Endodermal cell (in vitro differentiated cells): Measurements from ENCODE around the gene CAMP. TPM values are rescaled to one million over a fixed set of nuclear protein-coding genes. Genes with fewer than 3 reads are reported as not detected.

ENCODE experiments used
- DNase-seq: peaks from one replicate; pipeline ENCODE4 v3.0.0-alpha.2; 2017
- H3K27ac ChIP-seq: 2 replicates; pipeline ENCODE4 v1.5.1; 2013; ENCODE audit warnings: mild to moderate bottlenecking, low read depth, low read length, moderate library complexity
- H3K27me3 ChIP-seq: 2 replicates; pipeline ENCODE4 v1.6.1; 2013; ENCODE audit warnings: mild to moderate bottlenecking, low read length, moderate library complexity; ENCODE audit not compliant: insufficient read depth, control insufficient read depth, poor library complexity, severe bottlenecking
- H3K36me3 ChIP-seq: 2 replicates; pipeline ENCODE4 v1.7.0; 2013; ENCODE audit warnings: mild to moderate bottlenecking, low read length, moderate library complexity; ENCODE audit not compliant: control insufficient read depth, insufficient read depth
- H3K4me1 ChIP-seq: one replicate; pipeline ENCODE4 v1.7.0; 2013; ENCODE audit warnings: low read length; ENCODE audit not compliant: control insufficient read depth, insufficient read depth
- H3K4me3 ChIP-seq: 2 replicates; pipeline ENCODE4 v1.5.1; 2013; ENCODE audit warnings: mild to moderate bottlenecking, low read length, moderate library complexity
- H3K9ac ChIP-seq: 2 replicates; pipeline ENCODE4 v1.6.1; 2013; ENCODE audit warnings: mild to moderate bottlenecking, low read length, moderate library complexity; ENCODE audit not compliant: poor library complexity, severe bottlenecking; ENCODE audit errors: extremely low read depth
- H3K9me3 ChIP-seq: 2 replicates; pipeline ENCODE4 v1.6.1; 2013; ENCODE audit warnings: mild to moderate bottlenecking, low read length, moderate library complexity; ENCODE audit not compliant: control insufficient read depth
- H3K27ac Mint-ChIP-seq: 2 replicates; pipeline ENCODE4 v1.8.0; 2020; ENCODE audit warnings: mixed read lengths
- H3K27me3 Mint-ChIP-seq: 2 replicates; pipeline ENCODE4 v1.8.0; 2021; ENCODE audit warnings: mild to moderate bottlenecking, mixed read lengths; ENCODE audit not compliant: insufficient read depth
- H3K36me3 Mint-ChIP-seq: 2 replicates; pipeline ENCODE4 v1.8.0; 2020; ENCODE audit warnings: low read depth, mixed read lengths
- H3K4me1 Mint-ChIP-seq: 2 replicates; pipeline ENCODE4 v1.8.0; 2020; ENCODE audit warnings: mixed read lengths
- H3K4me3 Mint-ChIP-seq: 2 replicates; pipeline ENCODE4 v1.8.0; 2020; ENCODE audit warnings: mild to moderate bottlenecking, moderate library complexity, mixed read lengths
- H3K9me3 Mint-ChIP-seq: 2 replicates; pipeline ENCODE4 v1.8.0; 2020; ENCODE audit warnings: mild to moderate bottlenecking, mixed read lengths
- WGBS, 2 experiments: methylation state at CpG; one replicate each; pipeline versions ENCODE4 v1.1.5 to v1.1.7; 2013; ENCODE audit warnings: missing lambda C conversion rate in 2 of 2, mixed read lengths in 1 of 2; ENCODE audit not compliant: insufficient coverage in 1 of 2, insufficient read length in 1 of 2; 5-methylcytosine and 5-hydroxymethylcytosine counted together
- microRNA-seq: library from miRNA; unstranded; fragments of <30 nt; microRNA quantifications from one replicate; pipeline ENCODE4 v1.2.0, GENCODE V29; 2020; ENCODE audit warnings: borderline microRNAs expressed
- total RNA-seq, 2 donors: library from RNA; stranded (reverse); fragmentation: NEBNext Ultra II Directional in 1 of 2; extraction: Animal tissue kit (Norgen Biotek cat#: 25700) in 1 of 2; gene quantifications; 2 replicates in 1 of 2; 3 replicates in 1 of 2; pipeline ENCODE4 v1.2.1, GENCODE V29; 2021
- TF ChIP-seq, protein P1 (sequence below): fragments of 200-600 bp; sonication (generic); conservative IDR thresholded peaks from 2 replicates; pipeline ENCODE4 v1.5.0; 2021; ENCODE audit warnings: antibody characterized with exemption, mild to moderate bottlenecking

The CAMP gene
- total RNA-seq, 2 donors from 2014 or later = not detected

DNA sequence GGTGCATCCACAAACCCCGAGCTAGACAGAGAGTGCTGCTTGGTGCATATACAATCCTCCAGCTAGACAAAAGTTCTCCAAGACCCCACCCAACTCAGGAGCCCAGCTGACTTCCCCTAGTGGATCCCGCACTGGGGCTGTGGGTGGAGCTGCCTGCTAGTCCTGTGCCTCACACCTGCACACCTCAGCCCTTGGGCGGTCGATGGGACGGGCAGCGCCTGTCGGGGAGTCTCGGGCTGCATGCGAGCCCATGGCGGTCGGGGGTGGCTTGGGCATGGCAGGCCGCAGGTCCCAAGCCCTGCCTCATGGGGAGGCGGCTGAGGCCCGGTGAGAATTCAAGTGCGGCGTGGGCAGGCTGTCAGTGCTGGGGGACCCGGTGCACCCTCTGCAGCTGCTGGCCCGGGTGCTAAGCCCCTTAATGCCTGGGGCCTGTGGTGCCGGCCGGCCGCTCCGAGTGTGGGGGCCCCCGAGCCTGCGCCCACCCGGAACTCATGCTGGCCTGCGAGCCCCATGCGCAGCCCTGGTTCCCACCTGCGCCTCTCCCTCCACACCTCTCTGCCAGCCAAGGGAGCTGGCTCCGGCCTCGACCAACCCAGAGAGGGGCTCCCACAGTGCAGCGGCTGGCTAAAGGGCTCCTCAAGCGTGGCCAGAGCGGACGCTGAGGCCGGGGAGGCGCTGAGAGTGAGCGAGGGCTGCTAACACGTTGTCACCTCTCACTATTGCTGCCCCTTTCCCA, 48.6 kb downstream of the CAMP start:
- Histone ChIP-seq H3K27me3 (no peaks in the 10 kb centered on the region), H3K9ac (no peak overlapping the region), H3K9me3 (peaks cover 26% of the 10 kb centered on the region), H3K36me3 (peaks cover 37% of the 10 kb centered on the region), H3K4me3 (no peak overlapping the region), H3K4me1 (peaks cover 10% of the 10 kb centered on the region), H3K27ac (no peak overlapping the region)
- Mint-ChIP-seq H3K9me3 (peaks cover 30% of the 10 kb centered on the region), H3K4me1 (peaks cover 35% of the 10 kb centered on the region), H3K4me3 (no peak overlapping the region), H3K27ac (no peak overlapping the region), H3K27me3 (no peaks in the 10 kb centered on the region), H3K36me3 (peaks cover 55% of the 10 kb centered on the region)
- TF ChIP-seq, protein P1, sequence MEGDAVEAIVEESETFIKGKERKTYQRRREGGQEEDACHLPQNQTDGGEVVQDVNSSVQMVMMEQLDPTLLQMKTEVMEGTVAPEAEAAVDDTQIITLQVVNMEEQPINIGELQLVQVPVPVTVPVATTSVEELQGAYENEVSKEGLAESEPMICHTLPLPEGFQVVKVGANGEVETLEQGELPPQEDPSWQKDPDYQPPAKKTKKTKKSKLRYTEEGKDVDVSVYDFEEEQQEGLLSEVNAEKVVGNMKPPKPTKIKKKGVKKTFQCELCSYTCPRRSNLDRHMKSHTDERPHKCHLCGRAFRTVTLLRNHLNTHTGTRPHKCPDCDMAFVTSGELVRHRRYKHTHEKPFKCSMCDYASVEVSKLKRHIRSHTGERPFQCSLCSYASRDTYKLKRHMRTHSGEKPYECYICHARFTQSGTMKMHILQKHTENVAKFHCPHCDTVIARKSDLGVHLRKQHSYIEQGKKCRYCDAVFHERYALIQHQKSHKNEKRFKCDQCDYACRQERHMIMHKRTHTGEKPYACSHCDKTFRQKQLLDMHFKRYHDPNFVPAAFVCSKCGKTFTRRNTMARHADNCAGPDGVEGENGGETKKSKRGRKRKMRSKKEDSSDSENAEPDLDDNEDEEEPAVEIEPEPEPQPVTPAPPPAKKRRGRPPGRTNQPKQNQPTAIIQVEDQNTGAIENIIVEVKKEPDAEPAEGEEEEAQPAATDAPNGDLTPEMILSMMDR = no peak
- DNase-seq = peak; percentile 61
- 95 to 97% methylated on average over 10 to 38 of the region's 38 CpGs for WGBS, 2 experiments

DNA sequence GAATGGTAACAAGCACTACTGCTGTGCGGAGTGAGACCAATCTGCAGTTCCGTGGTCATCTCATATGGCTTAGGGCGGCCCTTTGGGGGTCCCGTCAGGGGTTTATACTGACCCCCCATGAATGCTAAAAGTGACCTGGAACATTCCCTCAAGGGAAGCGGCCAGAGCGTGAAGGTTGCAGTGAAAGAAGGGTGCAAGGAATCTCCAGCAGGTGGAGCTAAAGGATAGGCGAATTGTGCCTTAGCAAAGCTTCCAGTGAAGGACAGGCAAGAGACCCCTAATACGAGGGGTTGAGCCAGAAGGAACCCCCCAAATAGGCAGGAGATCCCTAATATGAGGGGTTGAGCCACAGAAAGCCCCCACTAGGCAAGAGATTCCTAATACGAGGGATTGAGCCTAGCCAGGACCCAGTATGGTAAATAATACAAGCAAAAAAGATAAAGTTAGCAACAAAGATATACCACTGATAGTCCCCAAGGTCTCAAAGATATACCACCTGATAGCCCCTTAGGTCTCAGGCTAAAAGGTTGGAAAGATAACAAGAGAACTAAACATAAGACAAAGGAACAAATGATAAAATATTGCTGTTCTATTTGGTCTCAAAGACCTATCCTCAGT, 50.4 kb downstream of the CAMP start:
- DNase-seq = peak; percentile 86
- Mint-ChIP-seq H3K4me1 (peaks cover 30% of the 10 kb centered on the region), H3K27ac (no peak overlapping the region), H3K9me3 (peaks cover 30% of the 10 kb centered on the region), H3K27me3 (no peaks in the 10 kb centered on the region), H3K4me3 (no peak overlapping the region), H3K36me3 (peaks cover 40% of the 10 kb centered on the region)
- H3K27ac ChIP-seq = no peak overlapping the region
- H3K36me3 ChIP-seq = peaks cover 27% of the 10 kb centered on the region
- H3K27me3 ChIP-seq = no peaks in the 10 kb centered on the region
- TF ChIP-seq, protein P1 = peak; percentile 88
- 48 to 68% methylated on average over 9 of the region's 9 CpGs for WGBS, 2 experiments
- H3K4me1 ChIP-seq = peaks cover 13% of the 10 kb centered on the region
- peaks cover 26% of the 10 kb centered on the region for H3K9me3 ChIP-seq
- H3K4me3 ChIP-seq = no peak overlapping the region
- no peak overlapping the region for H3K9ac ChIP-seq

- Histone ChIP-seq H3K27me3 (no peaks in the 10 kb centered on the region), H3K9me3 (peaks cover 26% of the 10 kb centered on the region), H3K27ac (no peak overlapping the region), H3K36me3 (peaks cover 20% of the 10 kb centered on the region), H3K9ac (no peak overlapping the region), H3K4me3 (no peak overlapping the region), H3K4me1 (peaks cover 13% of the 10 kb centered on the region)
- Mint-ChIP-seq H3K27me3 (no peaks in the 10 kb centered on the region), H3K36me3 (peaks cover 32% of the 10 kb centered on the region), H3K4me1 (peaks cover 30% of the 10 kb centered on the region), H3K27ac (no peak overlapping the region), H3K4me3 (no peak overlapping the region), H3K9me3 (peaks cover 30% of the 10 kb centered on the region)
- 94 to 98% methylated on average over 6 to 10 of the region's 10 CpGs for WGBS, 2 experiments
- DNase-seq = no peak
- TF ChIP-seq, protein P1 = no peak
Measured at GRCh38 chr3:48274452-48274851, 51.2 kb downstream of the CAMP start.

Small RNAs within 50 kb of the gene (microRNA-seq; reads per million reads assigned to microRNA genes)
- gene MIR4443 = 1.3 reads per million

Other genes with a start within 250 kb of the CAMP start
- gene MAP4, start 207.1 kb upstream of the CAMP start, total RNA-seq = 100 to 1,000 TPM; 152 to 169 TPM
- gene CDC25A, start 35.1 kb upstream of the CAMP start, total RNA-seq = 10 to 100 TPM; 40.4 to 50.9 TPM
- 10 to 100 TPM; 39.0 to 44.3 TPM for gene ZNF589, start 17.6 kb downstream of the CAMP start, total RNA-seq
- 10 to 100 TPM; 27.7 to 30.2 TPM for gene NME6, start 77.9 kb downstream of the CAMP start, total RNA-seq
- not detected for gene SPINK8, start 110.2 kb downstream of the CAMP start, total RNA-seq
- gene FBXW12, start 148.7 kb downstream of the CAMP start, total RNA-seq = 1 to 10 TPM in 1 of 2 donors, under 1 TPM in 1; 0.13 to 1.4 TPM
- 100 to 1,000 TPM; 175 to 216 TPM for gene PLXNB1, start 206.6 kb downstream of the CAMP start, total RNA-seq
- gene CCDC51, start 216.6 kb downstream of the CAMP start, total RNA-seq = 10 to 100 TPM; 14.5 to 14.6 TPM
- gene TMA7, start 216.8 kb downstream of the CAMP start, total RNA-seq = 100 to 1,000 TPM; 290 to 326 TPM
- gene ATRIP, start 223.2 kb downstream of the CAMP start, total RNA-seq = 10 to 100 TPM; 11.7 to 16.1 TPM